SU-DHL-6 (cell line): ENCODE results near the gene ERBB4.

ENCODE experiments used
- H2AFZ ChIP-seq: fragments of 200-600 bp; sonication (generic); 2 replicates; pipeline ENCODE4 v1.6.1; 2014; ENCODE audit warnings: low read depth, mild to moderate bottlenecking, moderate library complexity, mixed read lengths, antibody characterized with exemption, low read length; ENCODE audit not compliant: severe bottlenecking
- H3F3A ChIP-seq: fragments of 200-600 bp; shearing (Covaris generic); 2 replicates; pipeline ENCODE4 v1.6.0; 2016; ENCODE audit warnings: antibody characterized with exemption, mild to moderate bottlenecking; ENCODE audit not compliant: insufficient read depth
- H3K27ac ChIP-seq: fragments of 200-600 bp; sonication (generic); 2 replicates; pipeline ENCODE4 v1.5.1; 2016; ENCODE audit warnings: low read depth, mild to moderate bottlenecking, low read length, moderate library complexity, mixed read lengths
- H3K27me3 ChIP-seq: fragments of 200-600 bp; sonication (generic), shearing (Covaris generic); 2 replicates; pipeline ENCODE4 v1.6.0; 2014; ENCODE audit warnings: mild to moderate bottlenecking, low read length
- H3K36me3 ChIP-seq: fragments of 200-600 bp; sonication (generic); 2 replicates; pipeline ENCODE4 v1.6.1; 2014; ENCODE audit warnings: mild to moderate bottlenecking, low read length, mixed read lengths
- H3K4me2 ChIP-seq: fragments of 300-600, 200-600 bp; shearing (Covaris generic), sonication (generic); 2 replicates; pipeline ENCODE4 v1.6.0; 2014; ENCODE audit warnings: low read length, low read depth, mild to moderate bottlenecking; ENCODE audit not compliant: poor library complexity, severe bottlenecking
- H3K4me3 ChIP-seq: fragments of 200-600 bp; sonication (generic); 2 replicates; pipeline ENCODE4 v1.5.1; 2014; ENCODE audit warnings: antibody characterized with exemption, low read length, mild to moderate bottlenecking, mixed read lengths; ENCODE audit not compliant: insufficient read depth, poor library complexity, severe bottlenecking
- H3K79me2 ChIP-seq: fragments of 200-600 bp; sonication (generic); 2 replicates; pipeline ENCODE4 v1.6.1; 2014; ENCODE audit warnings: mild to moderate bottlenecking, low read length, moderate library complexity; ENCODE audit not compliant: insufficient read depth
- H3K9ac ChIP-seq: fragments of 200-600 bp; sonication (generic); 2 replicates; pipeline ENCODE4 v1.7.0; 2014; ENCODE audit warnings: mild to moderate bottlenecking, low read length
- H3K9me2 ChIP-seq: fragments of 200-600 bp; sonication (generic); replicated peaks from 2 replicates; pipeline ENCODE4 v1.6.1; 2014; ENCODE audit warnings: low read length; ENCODE audit not compliant: insufficient read depth
- H3K9me3 ChIP-seq: fragments of 200-600 bp; sonication (generic); 2 replicates; pipeline ENCODE4 v1.6.1; 2014; ENCODE audit warnings: low read length, mixed read lengths; ENCODE audit not compliant: insufficient read depth
- H4K20me1 ChIP-seq: fragments of 200-600 bp; sonication (generic); 2 replicates; pipeline ENCODE4 v1.6.1; 2014; ENCODE audit warnings: low read depth, mild to moderate bottlenecking, antibody characterized with exemption, low read length, moderate library complexity, mixed read lengths
- CTCF ChIP-seq: fragments of 200-600 bp; sonication (generic); IDR thresholded peaks from one replicate; pipeline ENCODE4 v1.5.1; 2017; ENCODE audit warnings: antibody characterized with exemption, mild to moderate bottlenecking, low read length, moderate library complexity; ENCODE audit not compliant: insufficient read depth, poor library complexity, severe bottlenecking
- EZH2phosphoT487 ChIP-seq: fragments of 200-600 bp; sonication (generic), shearing (Covaris generic); conservative IDR thresholded peaks from 2 replicates; pipeline ENCODE4 v1.6.1; 2018; ENCODE audit warnings: mild to moderate bottlenecking, antibody characterized with exemption, low read length, moderate library complexity, mixed read lengths

ERBB4 gene

GRCh38 chr2:212327171-212327809, 211.3 kb downstream of the ERBB4 start:
- Histone ChIP-seq H3K4me2 (no peak overlapping the region), H3K9ac (no peak overlapping the region), H3K36me3 (no peaks in the 10 kb centered on the region), H3K79me2 (no peaks in the 10 kb centered on the region), H3K27me3 (no peaks in the 10 kb centered on the region), H3K27ac (no peak overlapping the region), H4K20me1 (no peaks in the 10 kb centered on the region), H3K9me2 (no peaks in the 10 kb centered on the region), H3F3A (no peaks in the 10 kb centered on the region), H2AFZ (no peak overlapping the region), H3K4me3 (no peak overlapping the region), H3K9me3 (no peaks in the 10 kb centered on the region)
- TF ChIP-seq CTCF (no peak), EZH2phosphoT487 (no peak)

- Histone ChIP-seq H3K9ac (no peak overlapping the region), H3K27me3 (no peaks in the 10 kb centered on the region), H3K4me3 (no peak overlapping the region), H3F3A (no peaks in the 10 kb centered on the region), H2AFZ (no peak overlapping the region), H3K36me3 (no peaks in the 10 kb centered on the region), H3K27ac (no peak overlapping the region), H4K20me1 (no peaks in the 10 kb centered on the region; the same call in 1 of the 2 replicates), H3K4me2 (no peak overlapping the region), H3K9me2 (no peaks in the 10 kb centered on the region), H3K79me2 (no peaks in the 10 kb centered on the region), H3K9me3 (no peaks in the 10 kb centered on the region)
- no peak for TF ChIP-seq EZH2phosphoT487
- TF ChIP-seq CTCF: no peak
Measured at GRCh38 chr2:212318636-212319035, 220.0 kb downstream of the ERBB4 start.

GRCh38 chr2:212314680-212315079, 223.9 kb downstream of the ERBB4 start:
- Histone ChIP-seq H2AFZ (no peak overlapping the region), H3K9me2 (no peaks in the 10 kb centered on the region), H3K9me3 (no peaks in the 10 kb centered on the region), H3F3A (no peaks in the 10 kb centered on the region), H4K20me1 (no peaks in the 10 kb centered on the region; the same call in 1 of the 2 replicates), H3K36me3 (no peaks in the 10 kb centered on the region), H3K27ac (no peak overlapping the region), H3K4me3 (no peak overlapping the region), H3K79me2 (no peaks in the 10 kb centered on the region), H3K9ac (no peak overlapping the region), H3K4me2 (no peak overlapping the region), H3K27me3 (no peaks in the 10 kb centered on the region)
- no peak for TF ChIP-seq CTCF
- TF ChIP-seq EZH2phosphoT487: no peak
